ENCODE data around the gene LPCAT1.
A peak's percentile ranks its signal among the peaks of the same experiment; 100 is the strongest.
"Not testable (repeated sequence)": the region's sequence is repeated elsewhere in the genome, so short reads cannot be mapped to it uniquely, and the experiment has no call there.

The LPCAT1 gene

DNA sequence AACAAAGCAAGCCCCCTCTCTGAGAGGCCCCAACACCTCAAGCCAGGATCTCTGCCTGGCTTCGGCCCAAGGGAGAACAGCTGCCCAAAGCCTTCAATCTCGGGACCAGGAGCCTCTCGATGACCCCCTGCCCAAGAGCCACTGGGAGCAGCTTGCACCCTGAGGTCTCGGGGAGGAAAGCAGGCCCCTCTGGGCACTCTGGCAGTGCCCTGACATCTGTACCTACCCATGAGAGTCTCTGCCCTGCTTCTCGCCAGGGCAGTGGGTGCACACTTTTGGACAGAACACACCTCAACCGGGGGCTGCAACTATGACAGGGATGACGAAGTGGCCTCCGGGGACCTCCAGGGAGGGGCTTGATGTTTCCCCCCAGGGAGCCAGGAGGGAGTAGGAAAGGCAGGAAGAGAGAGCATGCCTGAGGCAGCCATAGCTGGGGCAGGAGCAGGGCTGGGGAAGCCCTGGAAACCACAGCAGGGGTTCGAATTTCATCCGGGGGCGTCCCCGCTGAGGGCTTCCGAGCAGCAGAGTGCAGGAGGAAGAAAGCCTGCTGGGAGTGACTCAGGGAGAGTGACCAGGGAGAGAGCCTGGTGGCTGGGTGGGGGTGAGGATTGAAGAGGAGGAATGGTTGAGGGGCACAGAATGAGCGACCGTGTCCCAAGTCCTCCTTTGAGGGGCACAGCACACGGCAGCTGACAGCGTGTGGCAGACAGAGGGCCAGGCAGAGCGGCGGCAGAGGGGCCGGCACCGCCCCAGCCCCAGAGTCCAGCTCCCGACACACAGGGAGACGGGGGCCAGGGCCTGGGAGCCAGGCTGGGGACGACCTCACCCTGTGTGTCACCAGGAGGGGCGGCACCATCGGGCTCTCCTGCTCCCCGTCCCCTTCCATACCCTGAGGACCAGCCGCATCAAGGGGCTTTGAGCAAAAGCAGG is 1.8 kb downstream of the LPCAT1 start:
- DNase-seq, result peak; percentile 74

DNA sequence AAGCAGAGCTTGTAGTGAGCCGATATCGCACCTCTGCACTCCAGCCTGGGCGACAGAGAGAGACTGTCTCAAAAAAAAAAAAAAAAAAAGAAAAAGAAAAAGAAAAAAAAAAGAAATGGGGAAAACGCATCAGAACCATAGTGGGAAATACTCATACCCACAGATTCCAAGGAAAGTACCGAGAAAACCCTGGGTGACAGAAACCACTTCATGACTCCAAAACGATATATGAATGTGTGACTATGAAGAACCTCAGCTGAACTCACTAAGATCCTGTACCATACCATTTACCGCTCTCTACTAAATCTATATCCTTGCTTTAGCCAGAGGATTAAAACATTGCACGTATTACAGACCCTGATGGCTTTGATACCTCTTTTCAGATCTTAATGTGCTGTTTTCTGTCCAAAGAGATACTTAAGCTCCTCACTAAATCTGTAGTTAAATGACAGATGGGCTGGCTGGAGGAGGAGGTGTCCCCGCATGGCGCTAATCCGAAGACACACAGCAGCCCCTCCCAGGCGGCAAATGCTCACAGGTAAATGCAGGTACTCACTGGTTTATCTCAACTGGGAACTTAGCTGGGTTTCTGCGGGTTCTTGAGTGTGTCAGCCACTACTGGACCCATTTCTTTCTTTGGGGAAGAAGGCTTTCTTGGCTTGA is 2.8 kb downstream of the LPCAT1 start:
- DNase-seq, result no peak

DNA sequence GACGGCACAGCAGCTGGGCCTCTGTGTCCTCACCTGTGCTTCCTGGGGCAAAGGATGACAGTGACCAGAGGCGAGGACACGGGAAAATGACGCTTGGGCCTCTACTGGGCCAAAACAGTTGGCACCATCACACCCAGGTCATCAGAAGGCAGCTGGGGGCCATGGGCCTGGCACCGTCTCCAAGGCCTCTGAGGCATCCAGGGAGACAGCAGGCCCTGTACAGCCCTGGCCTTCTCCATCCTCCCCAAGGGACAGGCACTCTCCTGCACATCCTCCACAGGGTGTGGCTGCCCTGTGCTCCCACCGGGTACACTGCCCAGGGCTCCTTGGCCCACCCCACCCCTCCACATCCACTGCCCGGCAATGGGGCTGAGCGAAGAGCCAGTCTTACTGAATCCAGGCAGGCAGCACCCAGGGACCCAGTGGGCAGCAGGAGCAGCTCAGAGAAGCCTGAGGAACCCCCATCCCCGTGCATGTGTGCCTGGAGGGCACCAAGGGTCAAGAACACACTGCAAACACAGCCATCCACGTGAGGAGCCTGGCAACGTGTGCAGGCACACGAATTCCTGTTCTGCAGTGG is 4.0 kb downstream of the LPCAT1 start:
- DNase-seq, result no peak

DNA sequence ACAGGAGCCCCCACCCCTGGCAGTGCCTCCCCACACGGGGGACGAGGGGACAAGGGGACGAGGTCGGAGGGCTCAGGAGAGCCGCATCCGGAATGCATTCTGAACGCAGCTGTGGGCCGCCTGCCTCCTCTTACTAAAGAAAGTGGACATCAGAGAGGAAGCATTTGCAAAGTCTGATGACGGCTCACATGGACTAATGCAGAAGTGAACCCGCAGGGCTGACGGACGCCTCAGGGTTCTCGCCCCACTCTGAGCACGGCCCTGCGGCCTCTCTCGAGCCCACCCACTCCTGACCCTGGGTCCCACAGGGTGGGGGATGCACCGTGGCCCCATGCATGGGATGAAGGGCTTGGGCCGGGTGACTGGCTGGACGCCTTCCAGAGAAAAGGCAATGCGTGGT is 5.9 kb downstream of the LPCAT1 start:
- no peak for DNase-seq

DNA sequence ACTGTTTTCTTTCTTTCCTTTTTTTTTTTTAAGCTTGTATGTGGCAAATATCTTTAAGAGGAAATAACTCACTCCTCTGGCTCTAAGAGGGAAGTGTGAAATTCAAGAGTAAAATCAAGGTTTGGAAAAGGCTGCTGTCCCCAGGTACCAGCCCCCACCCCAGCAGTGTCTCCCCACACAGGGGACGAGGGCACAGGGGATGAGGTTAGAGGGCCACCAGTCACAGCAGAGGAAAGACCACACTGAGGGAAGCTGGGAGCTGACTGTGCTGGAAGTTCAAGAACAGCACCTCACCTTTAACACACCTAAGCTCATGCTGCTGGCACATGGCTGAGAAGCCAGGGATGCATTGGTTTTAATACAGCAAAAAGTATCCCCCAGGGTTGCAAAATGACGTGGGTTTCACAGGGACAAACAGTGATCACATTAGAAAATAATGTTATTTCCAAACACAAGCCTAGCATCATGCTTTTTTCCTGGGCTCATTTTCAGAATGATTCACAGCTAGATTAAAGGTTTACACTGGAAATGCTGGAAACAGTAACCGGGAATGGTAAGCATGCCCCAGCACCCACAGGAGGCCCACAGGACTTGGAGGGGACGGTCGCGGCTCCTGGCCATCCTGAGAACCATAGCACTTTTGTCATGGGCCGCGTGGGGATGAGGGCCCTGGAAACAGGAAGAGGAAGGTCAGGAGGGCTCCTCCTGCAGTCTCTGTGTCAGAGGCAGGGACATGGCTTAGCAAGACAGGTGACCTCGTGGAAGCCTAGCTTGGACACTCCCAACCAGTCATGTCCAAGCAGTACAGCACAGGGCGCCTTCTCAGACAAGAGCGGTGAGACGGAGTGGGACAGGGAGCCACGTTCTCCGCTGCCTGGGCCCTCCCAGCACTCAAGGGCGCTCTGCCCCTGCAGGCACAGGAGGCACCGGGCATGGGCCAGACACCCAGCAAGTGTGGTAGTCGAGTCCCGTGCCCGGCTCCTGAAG is 6.9 kb downstream of the LPCAT1 start:
- peak; percentile 81 for DNase-seq

DNA sequence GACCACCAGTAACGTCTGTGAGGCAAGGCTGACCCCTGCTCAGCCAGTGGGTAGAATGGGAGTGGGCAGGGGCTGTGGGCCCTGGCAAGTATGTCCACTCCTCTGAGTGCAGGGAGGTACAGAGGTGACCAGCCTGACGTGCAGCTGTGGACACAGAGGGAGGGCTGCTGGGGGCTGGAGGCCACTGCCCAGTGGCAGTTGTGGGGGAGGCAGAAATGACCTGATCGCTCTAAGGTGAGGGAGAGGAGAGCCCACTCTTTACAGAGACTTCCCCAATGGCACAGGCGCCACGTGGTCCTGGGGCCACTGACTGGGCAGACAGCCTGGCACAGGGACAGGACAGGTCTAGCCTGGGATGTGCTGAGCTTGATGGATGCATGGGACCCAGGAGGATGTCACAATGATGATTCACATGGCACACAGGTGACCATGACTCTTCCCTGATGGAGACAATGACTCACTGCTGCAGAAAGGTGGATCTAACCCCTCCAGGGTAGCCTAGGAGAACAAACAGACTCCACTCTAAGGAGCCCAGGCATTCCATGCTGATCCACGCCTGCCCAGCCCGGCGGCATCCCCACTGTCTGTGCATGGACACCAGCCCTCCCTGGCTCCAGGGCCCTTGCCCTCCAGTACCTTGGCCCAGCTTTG is 7.7 kb downstream of the LPCAT1 start:
- DNase-seq, result peak; percentile 98

DNA sequence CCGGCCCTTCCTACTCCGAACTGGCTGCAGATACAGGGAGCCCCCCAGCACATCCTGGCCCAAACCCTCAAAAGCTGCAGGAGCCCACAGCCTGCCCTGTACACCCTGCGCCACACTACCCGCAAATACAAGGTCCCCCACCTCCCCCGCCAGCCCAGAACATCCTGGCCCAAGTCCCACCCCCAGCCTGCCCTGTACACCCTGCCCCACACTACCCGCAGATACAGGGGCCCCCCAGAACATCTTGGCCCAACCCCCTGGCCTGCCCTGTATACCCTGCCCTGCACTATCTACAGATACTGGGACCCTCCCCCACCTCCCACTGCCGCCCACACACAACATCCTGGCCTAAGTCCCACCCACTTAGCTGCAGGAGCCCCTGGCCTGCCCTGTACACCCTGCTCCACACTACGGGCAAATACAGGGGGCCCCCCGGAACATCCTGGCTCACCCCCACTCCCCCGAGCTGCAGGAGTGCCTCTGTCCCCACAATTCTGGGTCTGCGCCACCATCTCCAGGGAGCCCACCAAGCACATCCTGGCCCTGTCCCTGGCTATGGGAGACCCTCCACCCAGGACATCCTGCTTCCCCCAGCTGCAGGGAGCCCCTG is 8.3 kb downstream of the LPCAT1 start:
- DNase-seq, result no peak

DNA sequence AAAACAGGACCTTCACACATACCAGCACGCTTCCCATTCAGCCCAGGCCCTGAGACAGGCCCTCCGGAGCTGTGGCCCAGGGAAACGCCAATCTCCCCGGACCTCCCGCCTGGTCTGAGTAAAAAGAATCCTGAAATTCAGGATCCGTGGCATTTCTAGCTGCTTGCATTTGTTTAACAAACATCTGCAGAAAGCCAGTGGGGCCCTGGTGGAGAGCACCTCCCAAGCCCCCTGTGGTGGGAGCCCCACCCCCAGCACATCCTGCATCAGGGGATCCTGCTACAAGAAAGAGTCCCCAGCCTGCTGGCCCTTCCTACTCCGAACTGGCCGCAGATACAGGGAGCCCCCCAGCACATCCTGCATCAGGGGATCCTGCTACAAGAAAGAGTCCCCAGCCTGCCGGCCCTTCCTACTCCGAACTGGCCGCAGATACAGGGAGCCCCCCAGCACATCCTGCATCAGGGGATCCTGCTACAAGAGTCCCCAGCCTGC is 8.9 kb downstream of the LPCAT1 start:
- not testable (repeated sequence) for DNase-seq

DNA sequence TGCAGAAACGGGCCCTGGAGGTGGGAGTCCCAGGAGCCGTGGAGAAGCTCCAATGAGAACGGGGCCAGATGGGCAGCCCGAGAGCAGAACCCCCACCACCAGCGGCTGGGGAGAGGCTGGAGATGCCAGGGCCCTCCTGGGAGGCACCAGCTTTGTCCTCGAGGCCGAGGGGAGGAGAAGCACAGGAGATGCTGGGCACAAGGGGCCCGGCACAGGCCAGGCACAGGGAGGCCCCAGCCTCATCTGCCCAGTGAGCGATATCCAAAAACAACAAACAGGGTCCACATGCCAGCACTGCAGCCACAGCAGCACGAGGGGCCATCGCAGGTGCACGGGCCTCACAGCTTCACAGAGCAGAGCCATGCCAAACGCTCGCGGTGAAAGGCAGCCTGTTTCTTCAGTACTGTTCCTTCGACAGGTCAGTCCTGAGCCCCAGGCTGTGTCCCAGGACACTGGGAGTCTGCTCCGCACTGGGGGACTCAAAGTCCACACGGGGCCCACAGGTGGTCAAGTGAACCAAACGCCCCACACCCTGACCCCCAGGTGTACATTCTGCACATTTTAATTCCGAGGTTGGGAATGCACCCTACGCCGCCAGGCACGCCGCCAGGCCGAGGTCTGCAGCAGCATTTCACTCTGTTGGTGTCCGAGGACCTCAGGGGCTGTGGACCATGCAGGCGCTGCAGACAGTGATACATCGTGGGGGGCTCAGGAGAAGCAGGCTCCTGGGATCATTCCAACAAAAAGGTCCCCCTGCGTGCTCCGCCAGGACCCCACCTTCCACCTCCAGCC is 9.5 kb downstream of the LPCAT1 start:
- DNase-seq, result no peak

DNA sequence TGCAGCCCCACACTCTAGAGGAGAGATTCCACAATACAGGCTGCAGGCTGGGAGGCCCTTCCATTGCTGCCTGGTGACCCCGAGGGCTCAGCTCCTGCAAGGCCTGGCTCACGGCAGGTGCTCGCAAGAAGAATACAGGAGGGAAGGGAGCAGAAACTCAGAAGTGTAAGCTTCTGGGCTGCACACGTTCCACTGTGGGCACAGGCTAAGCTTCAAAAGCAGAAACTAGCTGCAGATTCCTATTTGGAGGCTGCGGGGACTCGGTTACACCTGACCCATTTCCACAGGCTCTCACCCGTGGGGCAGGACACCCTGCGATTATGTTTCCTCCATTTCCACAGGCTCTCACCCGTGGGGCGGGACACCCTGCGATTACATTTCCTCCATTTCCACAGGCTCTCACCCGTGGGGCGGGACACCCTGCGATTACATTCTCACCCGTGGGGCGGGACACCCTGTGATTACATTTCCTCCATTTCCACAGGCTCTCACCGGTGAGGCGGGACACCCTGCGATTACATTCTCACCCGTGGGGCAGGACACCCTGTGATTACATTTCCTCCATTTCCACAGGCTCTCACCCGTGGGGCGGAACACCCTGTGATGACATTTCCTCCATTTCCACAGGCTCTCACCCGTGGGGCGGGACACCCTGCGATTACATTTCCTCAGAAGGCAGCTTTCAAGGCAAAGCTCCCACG is 10.3 kb downstream of the LPCAT1 start:
- DNase-seq, result peak; percentile 83

DNA sequence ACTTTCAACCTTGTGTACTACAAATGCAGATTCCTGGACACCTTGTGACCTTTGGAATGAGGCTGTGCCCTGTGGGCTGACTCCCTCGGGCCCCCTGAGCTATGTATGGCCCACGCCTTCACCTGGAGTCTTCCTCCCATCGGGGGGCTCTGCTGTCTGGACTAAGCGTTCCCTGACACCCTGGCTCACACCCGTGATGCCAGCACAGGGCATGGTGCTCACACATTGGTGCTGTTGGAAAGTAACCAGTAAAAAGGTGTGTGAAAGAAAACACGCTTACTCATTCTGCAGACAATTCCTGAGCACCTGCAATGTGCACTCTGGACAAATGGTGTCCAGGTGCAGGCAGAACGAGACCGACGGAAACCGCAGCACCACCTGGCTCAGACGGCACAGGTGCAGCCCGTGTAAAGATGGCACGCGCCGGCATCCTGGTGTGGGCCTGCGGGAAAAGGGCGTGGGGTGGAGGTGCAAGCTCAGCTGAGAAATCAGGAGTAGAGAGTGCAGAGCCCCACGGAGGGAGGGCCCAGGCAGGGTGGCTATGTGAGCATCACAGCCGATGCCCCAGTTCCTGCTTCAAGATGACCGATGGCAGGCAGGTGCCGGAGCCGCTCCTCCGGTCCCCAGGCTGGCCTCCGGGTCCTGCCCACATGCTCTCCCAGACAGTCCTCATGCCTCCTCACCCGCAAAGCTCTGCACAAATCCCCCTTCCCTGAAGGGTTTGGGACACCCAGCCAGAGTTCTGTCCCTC is 11.0 kb downstream of the LPCAT1 start:
- DNase-seq, result peak; percentile 95

DNA sequence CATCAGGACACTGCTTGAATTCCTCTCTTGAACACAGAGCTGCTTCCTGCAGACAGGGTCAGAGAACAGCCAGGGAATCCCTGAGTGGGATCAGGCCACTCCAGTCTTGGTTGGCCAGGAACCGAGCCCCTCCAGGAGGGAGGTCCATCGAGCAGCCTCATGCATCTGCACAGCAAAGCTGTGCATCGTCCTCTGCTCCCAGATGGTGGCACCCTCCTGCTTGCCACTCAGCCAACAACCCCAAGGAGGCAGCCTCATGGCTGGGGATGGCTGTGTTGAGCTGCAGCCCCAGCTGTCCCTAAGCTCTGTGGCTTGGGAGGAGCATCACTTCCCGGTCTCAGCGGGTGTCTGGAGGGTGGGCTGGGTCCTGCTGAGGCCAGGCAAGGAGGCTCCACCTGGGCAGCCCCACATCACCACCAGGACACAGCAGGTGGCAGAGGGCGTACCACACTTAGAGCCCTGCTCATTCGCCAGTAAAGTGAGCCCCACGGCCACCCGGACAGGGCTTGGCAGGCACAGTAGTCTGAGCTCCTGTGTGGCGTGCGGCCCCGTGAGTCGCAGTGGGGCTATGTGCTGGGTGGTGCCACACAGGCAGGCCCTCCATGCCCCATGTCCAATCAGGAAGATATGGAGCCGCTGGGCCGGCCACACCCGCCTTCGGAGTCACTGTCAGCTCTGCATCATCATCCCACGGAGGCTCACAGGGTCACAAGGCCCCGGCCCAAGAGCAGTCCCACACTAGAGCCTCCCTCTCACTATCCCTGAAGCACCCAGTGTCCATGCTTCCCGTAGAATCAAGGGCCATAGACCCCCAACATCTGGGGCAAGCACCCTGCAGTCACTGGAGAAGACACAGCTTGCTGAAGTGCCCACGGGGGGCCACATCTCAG is 11.9 kb downstream of the LPCAT1 start:
- DNase-seq, result peak; percentile 80

DNA sequence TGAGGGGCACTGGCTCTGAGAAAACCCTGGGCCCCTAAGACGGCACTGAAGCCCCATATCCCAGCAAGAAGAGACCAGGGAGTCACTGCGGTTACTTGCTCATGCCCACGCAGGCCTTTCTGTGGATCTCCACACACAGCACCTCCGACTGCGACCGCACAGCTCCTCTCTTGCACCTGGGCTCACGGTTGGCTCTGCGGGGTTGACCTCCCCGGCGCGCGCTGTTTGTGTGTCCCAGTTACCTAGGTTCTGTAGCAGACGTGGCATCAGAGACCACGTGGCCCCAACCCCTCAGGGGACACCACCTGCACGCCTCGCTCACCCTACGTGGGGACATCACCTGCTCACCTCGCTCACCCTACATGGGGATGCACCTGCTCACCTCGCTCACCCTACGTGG is 12.7 kb downstream of the LPCAT1 start:
- peak; percentile 80 for DNase-seq

DNA sequence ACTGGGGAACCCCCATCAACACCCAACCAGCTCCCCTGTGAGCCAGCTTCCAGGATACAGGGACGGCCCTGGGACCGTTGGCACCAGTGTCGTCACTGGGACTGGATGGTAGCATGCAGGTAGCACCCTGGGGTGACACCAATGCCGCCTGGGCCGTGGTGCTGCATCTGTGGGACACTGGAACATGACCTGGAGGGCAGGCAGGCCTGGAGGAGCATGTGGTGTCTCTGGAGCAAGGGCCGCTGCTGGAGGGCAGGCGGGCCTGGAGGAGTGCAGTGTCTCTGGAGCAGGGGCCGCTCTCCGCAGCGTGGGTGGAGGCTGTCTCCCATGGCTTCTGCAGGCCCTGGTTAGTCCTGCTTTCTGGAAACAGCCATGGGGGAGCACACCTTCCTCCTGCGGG is 13.1 kb downstream of the LPCAT1 start:
- no peak for DNase-seq

DNA sequence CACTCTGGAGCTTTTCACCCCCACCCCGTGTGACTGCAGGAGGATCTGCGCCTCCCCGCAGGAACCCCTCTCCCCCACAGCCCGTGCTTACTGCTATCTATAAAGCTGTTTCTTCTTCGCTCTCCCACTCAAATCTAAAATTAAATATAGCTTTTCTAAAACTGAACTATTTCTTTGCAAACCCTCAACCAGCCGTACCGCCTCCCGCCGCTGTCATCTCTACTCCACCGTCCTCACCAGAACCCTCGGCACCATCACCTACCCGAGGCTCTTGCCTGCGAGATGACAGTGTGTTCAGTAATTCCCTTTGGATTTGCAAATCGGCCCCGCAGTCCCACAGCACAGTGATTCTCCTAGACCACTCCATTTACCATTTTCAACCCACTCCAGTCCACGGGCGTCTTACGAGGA is 13.6 kb downstream of the LPCAT1 start:
- no peak for DNase-seq

DNA sequence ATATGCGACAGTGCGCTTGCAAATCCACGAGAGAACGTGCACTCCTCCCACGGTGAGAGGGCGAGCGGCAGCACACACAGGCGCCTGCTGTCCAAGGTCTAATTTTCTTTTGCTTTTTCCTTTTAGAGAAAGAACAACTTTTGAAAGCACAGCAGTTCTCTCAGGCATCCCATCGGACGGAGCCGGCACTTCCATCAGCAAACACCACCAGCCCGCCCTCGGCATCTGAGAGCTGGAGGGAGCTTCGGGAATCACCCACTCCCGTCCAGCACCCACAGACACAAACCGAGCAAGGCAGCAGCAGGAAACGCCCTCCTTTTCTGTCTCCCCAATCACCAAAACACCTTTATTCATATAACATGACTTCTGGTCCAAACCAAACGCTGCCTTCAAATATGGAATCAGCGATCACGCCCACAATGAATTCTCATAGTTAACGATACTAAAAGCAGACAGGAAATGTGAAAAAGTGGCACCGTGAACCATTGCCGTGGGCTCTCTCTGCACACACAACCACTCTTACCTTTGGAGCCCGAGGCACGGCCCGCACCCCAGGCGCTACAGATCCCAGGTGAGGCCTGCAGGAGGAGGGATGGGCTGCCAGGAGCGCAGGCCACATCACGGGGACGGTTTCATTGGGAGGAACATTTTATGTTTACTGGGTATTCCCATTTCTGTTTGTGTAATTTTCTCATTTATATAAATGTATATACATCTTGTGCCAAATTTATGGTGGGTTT is 14.2 kb downstream of the LPCAT1 start:
- DNase-seq, result no peak

DNA sequence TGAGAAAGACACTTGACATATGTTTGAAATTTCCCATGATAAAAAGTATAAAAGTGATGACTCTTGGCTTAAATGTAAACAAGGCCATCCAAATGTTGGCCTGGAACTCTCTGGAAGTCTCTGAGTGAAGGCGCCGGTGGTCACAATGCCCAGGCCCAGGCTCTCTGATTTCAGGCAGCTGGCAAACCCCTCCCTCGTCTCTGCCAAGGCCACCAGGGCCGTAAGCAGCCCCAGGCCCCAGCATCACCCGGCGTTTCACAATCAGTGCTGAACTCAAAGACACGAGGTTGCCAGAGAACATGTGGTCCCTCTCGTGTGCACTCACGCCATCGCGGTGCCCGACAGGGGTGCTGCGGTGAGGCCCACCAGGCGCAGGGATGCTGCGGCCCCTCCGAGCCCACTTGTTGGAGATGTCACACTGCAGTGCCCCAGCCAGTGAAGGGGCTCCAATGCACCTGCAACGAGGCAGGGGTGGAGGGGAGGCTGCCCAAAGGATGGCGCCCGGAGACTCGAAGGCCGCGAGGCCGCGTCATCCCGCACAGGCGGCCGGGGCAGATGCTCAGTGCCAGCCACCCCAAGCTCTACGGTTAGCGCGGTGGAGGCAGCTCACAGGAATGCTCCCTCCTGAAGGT is 15.0 kb downstream of the LPCAT1 start:
- DNase-seq, result no peak

All from DMS53 (cell line).